CD14-positive monocyte (primary cell): ENCODE results near the gene SMIM29. TPM values are rescaled to one million over a fixed set of nuclear protein-coding genes. Genes with fewer than 3 reads are reported as not detected.

Experiments
- DNase-seq, 3 donors: peaks; one replicate each; pipeline ENCODE4 v3.0.0-alpha.2; 2011 to 2022
- H2AFZ ChIP-seq: 2 replicates; pipeline ENCODE4 v1.6.0; 2012; ENCODE audit warnings: mild to moderate bottlenecking, low read depth, low read length, inconsistent platforms; ENCODE audit not compliant: insufficient read depth, poor library complexity, severe bottlenecking
- H3K27ac ChIP-seq, 2 donors: 1 replicate in 1 of 2; 2 replicates in 1 of 2; pipeline ENCODE4 v1.5.1; 2012 to 2013; ENCODE audit warnings: low read length in 2 of 2, control low read depth in 1 of 2, inconsistent platforms in 1 of 2, low read depth in 1 of 2, mild to moderate bottlenecking in 1 of 2
- H3K27me3 ChIP-seq, 2 donors: one replicate each; pipeline versions ENCODE4 v1.6.0 to v1.6.1; 2011 to 2013; ENCODE audit warnings: low read length in 2 of 2; ENCODE audit not compliant: control insufficient read depth in 2 of 2, insufficient read depth in 2 of 2
- H3K36me3 ChIP-seq, 2 donors: replicated peaks in 1 of 2; 1 replicate in 1 of 2; 2 replicates in 1 of 2; pipeline versions ENCODE4 v1.5.1 to v1.6.1; 2012 to 2013; ENCODE audit warnings: low read length in 2 of 2, control low read depth in 1 of 2, inconsistent platforms in 1 of 2, mild to moderate bottlenecking in 1 of 2; ENCODE audit not compliant: insufficient read depth in 2 of 2, control insufficient read depth in 1 of 2
- H3K4me1 ChIP-seq, 2 donors: 1 replicate in 1 of 2; 2 replicates in 1 of 2; pipeline versions ENCODE4 v1.5.1 to v1.6.1; 2012 to 2013; ENCODE audit warnings: low read length in 2 of 2, control low read depth in 1 of 2, inconsistent platforms in 1 of 2, mild to moderate bottlenecking in 1 of 2, moderate library complexity in 1 of 2; ENCODE audit not compliant: insufficient read depth in 2 of 2, control insufficient read depth in 1 of 2
- H3K4me2 ChIP-seq: replicated peaks from 2 replicates; pipeline ENCODE3; 2012; ENCODE audit warnings: low read length, moderate library complexity, mild to moderate bottlenecking; ENCODE audit not compliant: poor library complexity, severe bottlenecking; ENCODE audit errors: extremely low read depth
- H3K4me3 ChIP-seq, 3 experiments: fragments of 200-600 bp in 1 of 3; sonication (generic) in 1 of 3; replicated peaks in 1 of 3; 1 replicate in 2 of 3; 2 replicates in 1 of 3; pipeline ENCODE4 v1.5.1; 2011 to 2013; ENCODE audit warnings: low read length in 3 of 3, mild to moderate bottlenecking in 3 of 3, control low read depth in 2 of 3, low read depth in 2 of 3, inconsistent platforms in 1 of 3, moderate library complexity in 1 of 3
- H3K79me2 ChIP-seq: 2 replicates; pipeline ENCODE4 v1.6.0; 2012; ENCODE audit warnings: mild to moderate bottlenecking, control low read depth, inconsistent platforms, low read length, moderate library complexity; ENCODE audit not compliant: insufficient read depth
- H3K9ac ChIP-seq: 2 replicates; pipeline ENCODE4 v1.6.0; 2017; ENCODE audit warnings: low read length, mild to moderate bottlenecking; ENCODE audit not compliant: insufficient read depth, poor library complexity, severe bottlenecking
- H3K9me3 ChIP-seq, 2 donors: replicated peaks in 1 of 2; 1 replicate in 1 of 2; 2 replicates in 1 of 2; pipeline versions ENCODE4 v1.5.1 to v1.6.1; 2012 to 2013; ENCODE audit warnings: low read length in 2 of 2, control low read depth in 1 of 2; ENCODE audit not compliant: control insufficient read depth in 1 of 2, insufficient read depth in 1 of 2
- H4K20me1 ChIP-seq: 2 replicates; pipeline ENCODE4 v1.6.0; 2012; ENCODE audit warnings: mild to moderate bottlenecking, low read length, control low read depth, moderate library complexity; ENCODE audit not compliant: insufficient read depth
- H3K27ac Mint-ChIP-seq, 7 donors: one replicate each; pipeline ENCODE4 v1.8.0; 2020; ENCODE audit warnings: mild to moderate bottlenecking in 7 of 7, mixed read lengths in 7 of 7, moderate library complexity in 6 of 7, inconsistent platforms in 2 of 7
- H3K27me3 Mint-ChIP-seq, 3 donors: one replicate each; pipeline ENCODE4 v1.8.0; 2021 to 2022; ENCODE audit warnings: low read depth in 3 of 3, mild to moderate bottlenecking in 3 of 3, mixed read lengths in 3 of 3, moderate library complexity in 3 of 3, inconsistent platforms in 1 of 3
- H3K36me3 Mint-ChIP-seq, 2 donors: one replicate each; pipeline ENCODE4 v1.8.0; 2020; ENCODE audit warnings: mixed read lengths in 2 of 2, inconsistent platforms in 1 of 2, mild to moderate bottlenecking in 1 of 2
- H3K4me1 Mint-ChIP-seq: one replicate; pipeline ENCODE4 v1.8.0; 2020; ENCODE audit warnings: mild to moderate bottlenecking, mixed read lengths
- H3K4me3 Mint-ChIP-seq, 2 donors: one replicate each; pipeline ENCODE4 v1.8.0; 2020; ENCODE audit warnings: mild to moderate bottlenecking in 2 of 2, mixed read lengths in 2 of 2, moderate library complexity in 1 of 2
- H3K9me3 Mint-ChIP-seq, 7 donors: one replicate each; pipeline ENCODE4 v1.8.0; 2020 to 2022; ENCODE audit warnings: mixed read lengths in 7 of 7, mild to moderate bottlenecking in 6 of 7, moderate library complexity in 6 of 7, inconsistent platforms in 2 of 7
- WGBS: methylation state at CpG from one replicate; pipeline ENCODE4 v1.1.5; 2013; ENCODE audit warnings: missing lambda C conversion rate; ENCODE audit not compliant: insufficient coverage; 5-methylcytosine and 5-hydroxymethylcytosine counted together
- intact Hi-C, 2 donors: fragments of 100-400 bp; cut with micrococcal nuclease; formaldehyde crosslinking; loops; one replicate each; pipeline versions ENCODE4 v1.15.0 to v1.15.1; 2023
- polyA plus RNA-seq, 3 donors: library from polyadenylated mRNA; depleted of rRNA in 1 of 3; unstranded in 2 of 3; stranded (reverse) in 1 of 3; fragments of 300-500 nt in 2 of 3; fragments of >200 nt in 1 of 3; fragmentation: Illumina TruSeq in 2 of 3; gene quantifications; 1 replicate in 2 of 3; 2 replicates in 1 of 3; pipeline ENCODE4 v1.2.3, GENCODE V29; 2012 to 2021
- TF ChIP-seq, protein P1 (sequence below): fragments of 200-600 bp; IDR thresholded peaks from one replicate; pipeline ENCODE4 v1.8.0; 2022; ENCODE audit warnings: antibody characterized with exemption, mild to moderate bottlenecking

Gene SMIM29
- polyA plus RNA-seq, 3 donors, result 57.2 to 66.7 (median 60.5) TPM

DNA sequence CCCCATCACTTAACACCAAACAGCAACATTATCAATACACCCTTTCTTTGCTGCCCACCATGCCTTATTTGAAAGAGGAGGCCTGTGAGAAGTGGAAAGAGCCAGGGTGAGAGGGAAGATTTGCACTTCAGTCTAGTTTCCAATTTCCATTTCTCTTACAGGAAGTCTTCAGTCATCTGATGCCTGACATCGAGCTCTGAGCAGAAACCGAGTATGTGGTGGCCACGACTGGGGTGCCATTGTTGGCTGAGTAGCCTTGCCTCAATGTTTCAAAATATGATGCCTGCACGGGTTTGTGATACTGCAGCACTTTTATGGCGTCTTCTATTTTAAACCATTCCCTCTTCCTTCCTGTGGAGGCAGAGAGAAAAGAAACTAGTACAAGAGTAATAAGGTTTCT is 39.8 kb upstream of the SMIM29 start:
- no peak for DNase-seq
- Histone ChIP-seq H4K20me1 (no peaks in the 10 kb centered on the region), H3K9ac (no peak overlapping the region), H3K27ac (peak overlapping the region in 1 of 2 donors; percentile 57), H3K36me3 (peaks cover 11 to 34% of the 10 kb centered on the region in 2 donors), H3K4me1 (peaks cover 58 to 59% of the 10 kb centered on the region in 2 donors), H3K4me2 (peak overlapping the region; percentile 36), H3K27me3 (no peaks in the 10 kb centered on the region), H3K79me2 (peaks cover 52% of the 10 kb centered on the region), H2AFZ (peak overlapping the region; percentile 39), H3K4me3 (peak overlapping the region in 1 of 3 experiments; percentile 2), H3K9me3 (no peaks in the 10 kb centered on the region)
- Mint-ChIP-seq H3K27me3 (peaks cover 0 to 2% (median 0%) of the 10 kb centered on the region in 3 donors), H3K27ac (peak overlapping the region; percentile 60 to 93 (median 68)), H3K36me3 (peaks cover 25 to 60% of the 10 kb centered on the region in 2 donors), H3K9me3 (no peaks in the 10 kb centered on the region), H3K4me3 (peak overlapping the region; percentile 47 to 57), H3K4me1 (peaks cover 60% of the 10 kb centered on the region)
- 0% methylated on average over 1 of the region's 5 CpGs for WGBS
- TF ChIP-seq, protein P1, sequence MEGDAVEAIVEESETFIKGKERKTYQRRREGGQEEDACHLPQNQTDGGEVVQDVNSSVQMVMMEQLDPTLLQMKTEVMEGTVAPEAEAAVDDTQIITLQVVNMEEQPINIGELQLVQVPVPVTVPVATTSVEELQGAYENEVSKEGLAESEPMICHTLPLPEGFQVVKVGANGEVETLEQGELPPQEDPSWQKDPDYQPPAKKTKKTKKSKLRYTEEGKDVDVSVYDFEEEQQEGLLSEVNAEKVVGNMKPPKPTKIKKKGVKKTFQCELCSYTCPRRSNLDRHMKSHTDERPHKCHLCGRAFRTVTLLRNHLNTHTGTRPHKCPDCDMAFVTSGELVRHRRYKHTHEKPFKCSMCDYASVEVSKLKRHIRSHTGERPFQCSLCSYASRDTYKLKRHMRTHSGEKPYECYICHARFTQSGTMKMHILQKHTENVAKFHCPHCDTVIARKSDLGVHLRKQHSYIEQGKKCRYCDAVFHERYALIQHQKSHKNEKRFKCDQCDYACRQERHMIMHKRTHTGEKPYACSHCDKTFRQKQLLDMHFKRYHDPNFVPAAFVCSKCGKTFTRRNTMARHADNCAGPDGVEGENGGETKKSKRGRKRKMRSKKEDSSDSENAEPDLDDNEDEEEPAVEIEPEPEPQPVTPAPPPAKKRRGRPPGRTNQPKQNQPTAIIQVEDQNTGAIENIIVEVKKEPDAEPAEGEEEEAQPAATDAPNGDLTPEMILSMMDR, result no peak
- intact Hi-C loops, result no loop called here

- Histone ChIP-seq H3K4me2 (peak overlapping the region; percentile 58), H3K79me2 (peaks cover 57% of the 10 kb centered on the region), H3K4me3 (peak overlapping the region in 1 of 3 experiments; percentile 48), H4K20me1 (no peaks in the 10 kb centered on the region), H3K36me3 (peaks cover 0 to 28% of the 10 kb centered on the region in 2 donors), H2AFZ (peak overlapping the region; percentile 54), H3K9ac (peak overlapping the region; percentile 45), H3K9me3 (no peaks in the 10 kb centered on the region), H3K4me1 (peaks cover 75 to 76% of the 10 kb centered on the region in 2 donors), H3K27ac (peak overlapping the region; percentile 77 to 90), H3K27me3 (no peaks in the 10 kb centered on the region)
- H3K9me3 Mint-ChIP-seq, result no peaks in the 10 kb centered on the region
- H3K27me3 Mint-ChIP-seq, result peaks cover 0 to 2% (median 0%) of the 10 kb centered on the region in 3 donors
- TF ChIP-seq, protein P1, result no peak
- peaks cover 22 to 52% of the 10 kb centered on the region in 2 donors for H3K36me3 Mint-ChIP-seq
- H3K27ac Mint-ChIP-seq, result peak overlapping the region; percentile 92 to 97 (median 95)
- WGBS, result 90% methylated on average over 2 of the region's 4 CpGs
- DNase-seq, result peak in 1 of 3 donors; percentile 24
- H3K4me1 Mint-ChIP-seq, result peaks cover 87% of the 10 kb centered on the region
- peak overlapping the region in 1 of 2 donors; percentile 64 for H3K4me3 Mint-ChIP-seq
- intact Hi-C loops, result no loop called here
These were observed 36.8 kb upstream of the SMIM29 start for GRCh38 chr6:34285448-34286164.
